IPS DF 4.7 (cell line): Measurements from ENCODE around the gene PDZD7.

Experiments
- DNase-seq: peaks from one replicate; pipeline ENCODE4 v3.0.0-alpha.2; 2013; ENCODE audit warnings: low spot score; ENCODE audit errors: extremely low read depth

The PDZD7 gene

DNA sequence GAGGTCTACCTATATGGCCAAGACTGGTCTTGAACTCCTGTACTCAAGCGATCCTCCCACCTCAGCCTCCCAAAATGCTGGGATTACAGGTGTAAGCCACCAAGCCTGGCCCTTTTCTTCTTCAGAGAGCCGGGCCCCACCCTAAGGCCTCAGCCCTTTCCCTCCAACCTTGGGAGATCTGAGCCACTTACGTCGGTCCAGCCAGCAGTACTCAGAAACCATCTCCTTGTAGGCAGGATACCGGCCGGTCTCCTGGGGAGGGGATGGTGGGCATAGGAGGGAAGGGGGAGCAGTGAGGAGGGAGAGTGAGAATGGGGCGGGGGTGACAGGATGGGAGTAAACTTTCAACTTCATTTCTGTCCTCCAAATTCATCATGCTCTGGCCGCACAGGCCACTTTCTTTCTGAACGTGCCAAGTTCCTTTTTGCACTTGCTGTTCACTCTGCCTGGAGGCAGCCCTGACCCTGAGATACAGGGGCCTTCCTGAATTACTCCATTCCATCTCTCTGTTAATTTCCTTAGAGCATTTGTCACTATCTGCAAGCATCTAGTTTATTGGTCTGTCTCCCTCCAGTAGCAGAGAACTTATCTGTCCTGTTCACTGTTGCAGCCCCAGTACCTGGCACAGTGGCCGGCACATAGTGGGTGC is 10.4 kb downstream of the PDZD7 start:
- no peak for DNase-seq

DNA sequence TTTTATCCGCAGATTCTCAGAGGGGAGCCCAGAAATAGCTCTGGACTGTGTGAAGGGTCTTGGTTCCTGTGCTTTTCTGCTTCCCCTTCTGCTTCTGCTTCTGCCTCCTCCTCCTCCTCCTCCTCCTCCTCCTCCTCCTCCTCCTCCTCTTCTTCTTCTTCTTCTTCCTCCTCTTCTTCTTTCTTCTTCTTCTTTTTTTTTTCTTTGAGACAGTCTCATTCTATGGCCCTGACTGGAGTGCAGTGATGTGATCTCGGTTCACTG is 11.6 kb downstream of the PDZD7 start:
- no peak for DNase-seq

DNA sequence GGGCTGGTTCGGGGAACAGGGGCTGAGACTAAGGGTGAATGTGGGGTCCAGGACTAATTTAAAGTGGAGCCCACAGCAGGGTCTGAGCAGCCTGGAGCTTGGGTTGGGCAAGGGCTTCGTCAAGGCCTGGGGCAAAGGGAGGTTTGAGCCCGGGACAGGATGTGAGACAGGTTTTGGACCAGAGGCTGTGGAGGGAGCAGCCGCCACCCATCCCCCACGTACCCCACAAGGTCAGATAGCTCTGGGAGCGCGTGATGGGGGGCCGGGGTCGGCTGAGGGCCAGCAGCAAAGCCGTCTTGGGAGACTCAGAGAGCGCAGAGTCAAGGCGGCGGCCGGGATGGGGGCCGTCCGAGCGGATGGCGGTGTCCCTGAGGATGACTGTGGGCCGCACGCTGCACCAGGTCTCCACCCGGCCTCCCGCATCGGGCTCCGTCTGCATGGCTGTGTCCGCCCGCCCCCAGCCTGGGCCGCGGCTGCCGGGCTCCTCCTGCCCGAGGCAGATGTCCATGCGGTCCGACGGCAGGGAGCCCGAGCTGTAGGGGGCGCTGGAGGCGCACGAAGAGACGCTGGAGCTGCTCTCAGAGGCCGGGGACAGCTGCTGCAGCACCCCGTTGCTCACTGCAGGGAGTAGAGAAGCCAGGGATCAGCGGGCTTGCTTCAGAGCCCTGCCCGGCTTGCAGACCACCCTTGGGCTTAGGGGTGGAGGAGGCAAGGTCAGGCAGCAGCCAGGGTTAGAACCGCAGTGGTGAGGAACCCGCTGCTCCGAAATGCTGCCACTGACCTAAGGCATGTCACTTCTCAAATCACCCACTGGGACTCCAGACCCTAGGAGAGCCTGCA is 12.1 kb downstream of the PDZD7 start:
- DNase-seq = no peak

DNA sequence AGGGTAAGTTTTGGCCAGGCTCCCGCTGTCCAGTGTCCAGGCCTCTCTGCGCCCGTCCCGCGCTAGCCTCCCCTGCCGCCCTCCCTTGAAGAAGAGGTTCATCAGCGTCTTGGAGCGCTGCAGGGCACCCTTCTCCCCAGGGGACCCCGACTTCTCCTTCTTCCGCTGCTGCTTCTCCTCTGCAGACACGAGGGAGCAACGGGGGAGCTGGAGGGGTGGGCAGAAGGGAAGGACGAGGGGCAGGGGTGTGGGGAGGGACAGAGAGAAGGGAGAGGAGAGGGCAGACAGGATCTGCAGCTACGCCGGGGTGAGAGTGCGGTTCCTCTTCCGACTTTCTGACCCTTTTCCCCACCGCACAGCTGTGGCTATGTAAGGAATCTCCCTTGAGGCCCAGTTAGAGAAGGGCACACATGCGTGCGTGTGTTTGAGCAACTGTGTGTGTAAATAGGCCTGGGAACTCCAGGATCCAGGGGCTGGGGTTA is 12.8 kb downstream of the PDZD7 start:
- DNase-seq = no peak

DNA sequence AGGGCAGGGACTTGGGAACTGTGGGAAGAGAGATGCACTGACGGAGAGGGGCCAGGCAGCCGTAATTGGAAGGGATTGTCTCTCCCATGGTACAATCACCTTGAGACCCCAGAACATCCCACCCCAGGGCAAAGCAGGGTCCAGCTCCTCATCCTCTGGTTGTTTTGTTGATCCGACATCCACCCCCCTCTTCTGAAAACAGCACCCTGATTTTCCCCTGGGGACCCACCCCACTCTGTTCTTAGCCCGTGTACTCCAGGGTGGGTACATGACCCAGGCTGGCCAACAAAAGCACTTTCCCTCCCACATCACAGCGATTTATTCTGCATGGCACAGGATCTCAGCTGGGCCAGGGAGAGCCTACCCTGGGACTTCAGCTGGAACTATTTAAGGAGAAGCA is 14.1 kb downstream of the PDZD7 start:
- DNase-seq = no peak

DNA sequence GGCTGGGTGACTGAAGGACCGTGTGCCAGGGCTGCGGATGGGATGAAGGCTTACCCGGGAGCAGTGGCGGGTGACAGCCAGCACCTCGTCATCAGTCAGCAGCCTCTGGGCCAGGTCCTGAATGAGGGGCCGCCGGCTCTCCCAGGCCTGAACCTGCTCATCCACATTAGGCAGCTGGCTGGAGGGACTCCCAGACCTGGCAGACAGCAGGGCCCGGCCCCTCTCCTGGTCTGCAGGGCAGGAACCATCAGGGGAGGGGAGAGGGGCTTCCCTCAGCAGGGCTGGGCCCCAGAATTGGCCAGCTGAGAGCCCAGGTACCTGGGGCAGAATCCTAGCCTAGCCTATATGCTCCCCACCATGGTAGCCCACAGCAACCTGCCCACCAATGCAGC is 15.4 kb downstream of the PDZD7 start:
- no peak for DNase-seq

DNA sequence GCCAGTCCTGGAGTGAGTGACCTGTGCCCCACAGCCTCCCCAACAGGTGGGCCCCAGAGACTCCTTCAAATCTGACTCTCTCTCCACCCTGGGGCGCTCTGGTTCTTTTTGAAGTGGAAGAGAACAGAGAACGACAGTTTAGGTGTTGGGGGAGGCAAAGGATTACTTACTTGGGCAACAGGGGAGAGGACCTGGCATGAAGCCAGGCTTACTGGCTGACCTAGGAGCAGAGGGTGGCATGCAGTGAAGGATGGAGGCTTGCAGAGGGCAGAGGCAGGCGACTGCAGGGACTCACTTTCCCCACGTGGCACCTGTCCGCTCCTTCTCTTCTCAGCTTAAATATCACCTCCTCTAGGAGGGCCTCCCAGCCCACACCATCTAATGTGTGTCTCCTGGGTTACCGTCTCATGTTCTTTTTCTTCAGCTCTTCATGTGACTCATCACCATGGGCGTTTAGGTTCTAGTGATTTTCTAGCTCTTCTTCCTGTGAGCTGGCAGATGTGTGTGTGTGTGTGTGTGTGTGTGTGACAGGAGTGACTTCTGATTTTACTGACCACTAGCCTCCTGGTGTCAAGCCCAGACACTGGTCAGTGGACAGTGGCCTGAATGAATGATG is 15.9 kb downstream of the PDZD7 start:
- DNase-seq = no peak

DNA sequence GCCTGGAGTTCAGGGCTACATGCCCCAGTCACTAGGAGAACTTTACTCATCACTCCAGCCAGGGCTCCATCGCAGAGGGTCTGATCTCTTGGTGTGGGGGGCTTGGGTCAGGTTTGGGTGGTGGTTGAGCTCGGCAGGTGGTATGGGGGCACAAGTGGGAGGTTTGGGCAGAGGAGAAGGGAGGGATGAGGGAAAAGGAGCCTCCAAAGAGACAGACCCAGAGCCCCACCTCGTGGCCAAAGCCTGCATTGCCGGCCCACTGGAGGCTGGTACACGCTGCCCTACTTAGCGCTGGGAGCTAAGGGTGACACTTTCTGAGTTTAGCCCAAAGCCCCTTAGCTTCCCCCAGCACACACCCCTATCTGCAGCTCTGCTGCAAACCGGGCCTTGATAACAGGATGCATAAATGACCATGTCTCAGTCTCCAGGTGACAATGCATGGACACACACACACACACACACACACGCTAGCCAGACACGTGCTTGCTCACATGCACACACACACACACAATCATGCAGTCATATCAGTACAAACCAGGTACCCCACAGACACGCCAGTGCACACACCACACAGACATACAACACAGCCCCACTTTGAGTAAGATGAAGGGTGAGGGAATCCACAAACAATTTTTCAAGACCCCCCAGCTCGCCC is 16.6 kb downstream of the PDZD7 start:
- no peak for DNase-seq

DNA sequence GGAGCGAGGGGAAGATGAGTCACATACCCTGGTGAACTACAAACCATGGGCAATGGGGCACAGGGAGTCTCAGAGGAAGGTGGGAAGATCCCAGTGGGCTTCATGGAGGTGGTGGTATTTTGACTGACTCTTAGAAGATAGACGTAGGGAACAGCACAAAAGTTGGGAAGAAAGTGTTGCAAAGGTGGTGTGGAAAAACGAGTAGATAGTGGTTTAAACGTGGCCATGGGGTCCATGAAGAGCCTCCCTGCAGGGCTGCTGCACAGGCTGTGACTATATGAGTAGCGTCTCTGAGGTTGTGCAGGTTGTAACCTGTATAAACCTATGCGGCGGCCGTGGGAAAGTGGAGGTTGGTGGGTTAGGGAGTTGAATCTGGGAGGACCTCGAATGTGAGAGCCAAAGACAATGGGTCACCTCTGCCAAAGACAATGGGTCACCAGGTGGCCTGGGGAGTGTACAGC is 17.5 kb downstream of the PDZD7 start:
- no peak for DNase-seq

DNA sequence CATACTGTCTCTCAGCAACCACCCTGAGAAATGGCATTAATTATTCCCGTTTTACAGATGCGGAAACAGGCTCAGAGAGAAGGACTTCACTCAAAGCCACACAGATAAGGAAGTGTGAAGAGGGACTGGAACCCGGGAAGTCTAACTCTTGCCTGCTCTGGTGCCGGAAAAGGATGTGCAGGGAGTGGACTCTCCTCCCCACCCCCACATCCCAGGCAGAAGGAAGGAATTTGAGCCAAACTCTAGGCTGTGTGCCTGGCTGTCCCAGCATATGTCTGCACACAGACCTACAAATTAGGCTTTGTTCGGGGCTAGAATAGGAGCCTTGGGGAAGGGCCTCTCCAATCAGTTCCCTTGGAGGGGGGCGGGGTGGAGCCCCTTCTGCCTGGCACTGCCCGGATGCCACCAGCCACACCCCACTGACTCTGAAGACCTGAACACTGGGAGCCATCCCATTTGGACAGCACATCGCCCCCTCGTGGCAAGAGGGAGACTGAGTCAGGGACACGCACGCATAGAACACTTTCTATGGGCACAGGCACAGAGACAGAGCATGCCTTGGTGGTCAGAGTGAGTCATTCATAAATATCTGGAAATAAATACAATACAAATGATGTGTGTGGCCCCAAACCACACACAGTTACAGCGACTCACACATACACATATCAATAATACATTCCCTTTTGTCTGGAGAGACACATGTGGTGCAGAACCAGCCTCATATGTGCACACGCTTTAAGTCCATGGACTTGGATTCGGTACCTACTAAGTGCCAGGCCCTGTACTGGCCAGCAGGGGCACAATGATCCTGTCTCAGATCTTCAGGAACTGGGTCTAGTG is 18.2 kb downstream of the PDZD7 start:
- no peak for DNase-seq

DNA sequence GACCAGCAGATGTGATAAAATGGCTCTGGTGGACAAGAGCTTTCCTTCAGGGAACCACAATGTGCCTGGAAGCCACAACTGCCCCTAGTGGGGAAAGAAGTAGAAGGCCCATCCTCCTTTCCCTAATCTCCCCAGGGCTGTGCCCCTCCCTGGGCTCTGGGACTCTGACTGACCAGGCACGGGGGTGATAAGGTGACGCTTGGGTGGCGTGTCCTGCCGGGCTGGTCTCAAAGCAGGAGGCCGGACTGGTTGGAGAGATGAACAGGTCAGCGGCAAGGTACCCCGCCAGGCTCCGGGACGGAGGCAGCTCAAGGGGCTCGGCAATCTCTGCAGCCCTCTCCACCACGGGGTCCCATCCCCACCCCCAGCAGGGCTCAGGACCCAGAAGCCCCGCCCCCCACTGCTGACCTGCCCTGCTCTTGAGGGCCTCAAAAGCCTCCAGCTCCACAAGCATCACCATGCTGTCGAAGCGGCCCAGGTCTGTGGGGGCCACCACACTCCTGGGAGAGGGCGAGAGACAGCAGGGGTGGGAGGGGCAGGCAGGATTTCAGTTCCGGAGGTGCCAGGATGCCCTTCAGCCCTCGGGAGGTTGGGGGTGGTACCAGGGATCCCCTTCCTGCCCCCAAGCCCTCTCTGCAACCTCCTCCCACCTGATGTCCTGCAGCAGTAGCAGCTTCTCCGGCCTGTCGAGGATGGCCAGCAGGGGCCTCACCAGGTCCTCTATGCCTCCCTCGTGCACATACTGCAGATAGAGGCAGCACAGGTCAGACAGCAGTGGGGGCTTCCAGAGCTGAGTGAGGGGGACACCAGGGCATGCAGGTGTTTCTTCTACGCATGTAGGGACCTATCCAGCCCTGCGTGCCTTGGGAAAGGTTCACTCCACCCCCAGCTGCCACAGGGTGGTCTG is 19.2 kb downstream of the PDZD7 start:
- DNase-seq = no peak

DNA sequence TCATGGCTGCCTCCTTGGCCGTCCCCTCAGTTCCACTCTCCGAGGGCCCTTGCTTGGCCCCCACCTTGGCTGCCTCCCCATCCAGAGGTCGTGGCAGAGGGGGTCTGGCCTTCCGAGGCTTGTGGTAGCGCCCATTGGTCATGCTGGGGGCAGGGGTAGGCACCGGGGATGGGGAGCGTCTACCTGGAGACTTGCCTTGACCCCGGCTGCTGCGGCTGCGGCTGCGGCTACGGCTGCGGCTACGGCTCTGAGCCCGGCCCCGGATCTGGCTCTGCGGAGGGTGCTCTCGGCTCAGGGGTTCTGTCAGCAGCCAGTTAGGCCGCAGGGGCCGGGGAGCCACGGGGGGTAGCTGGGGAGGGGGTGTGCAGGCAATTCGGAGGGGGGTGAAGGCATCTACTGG is 20.6 kb downstream of the PDZD7 start:
- DNase-seq = no peak

DNA sequence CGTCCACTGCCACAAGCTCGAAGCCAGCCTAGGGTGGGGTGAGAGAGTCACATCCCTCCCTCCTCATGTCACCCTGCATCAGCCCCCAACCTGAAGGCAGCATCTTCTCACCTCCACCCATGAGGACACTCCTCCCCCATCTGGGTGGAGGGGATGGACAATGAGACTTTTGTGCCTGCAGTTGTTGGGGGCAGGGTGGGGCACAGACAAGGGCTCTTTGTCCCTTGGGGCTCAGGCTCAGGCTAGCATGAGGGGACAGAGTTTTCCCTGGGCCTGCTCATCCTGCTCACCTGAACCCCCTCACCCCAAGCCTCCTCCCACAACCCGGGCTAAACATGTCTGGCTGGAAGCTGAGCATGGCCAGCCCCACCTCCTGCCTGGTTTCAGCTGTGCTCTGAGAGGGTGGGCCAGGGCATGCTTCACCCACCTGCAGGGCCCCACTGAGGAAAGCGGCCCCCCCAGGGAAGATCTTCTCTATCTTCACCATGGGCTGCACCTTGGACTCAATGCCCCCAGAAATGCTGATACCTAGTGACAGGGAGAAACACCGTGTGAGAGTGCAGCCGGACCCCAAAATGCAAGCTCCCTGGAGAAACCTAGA is 22.0 kb downstream of the PDZD7 start:
- DNase-seq = no peak

DNA sequence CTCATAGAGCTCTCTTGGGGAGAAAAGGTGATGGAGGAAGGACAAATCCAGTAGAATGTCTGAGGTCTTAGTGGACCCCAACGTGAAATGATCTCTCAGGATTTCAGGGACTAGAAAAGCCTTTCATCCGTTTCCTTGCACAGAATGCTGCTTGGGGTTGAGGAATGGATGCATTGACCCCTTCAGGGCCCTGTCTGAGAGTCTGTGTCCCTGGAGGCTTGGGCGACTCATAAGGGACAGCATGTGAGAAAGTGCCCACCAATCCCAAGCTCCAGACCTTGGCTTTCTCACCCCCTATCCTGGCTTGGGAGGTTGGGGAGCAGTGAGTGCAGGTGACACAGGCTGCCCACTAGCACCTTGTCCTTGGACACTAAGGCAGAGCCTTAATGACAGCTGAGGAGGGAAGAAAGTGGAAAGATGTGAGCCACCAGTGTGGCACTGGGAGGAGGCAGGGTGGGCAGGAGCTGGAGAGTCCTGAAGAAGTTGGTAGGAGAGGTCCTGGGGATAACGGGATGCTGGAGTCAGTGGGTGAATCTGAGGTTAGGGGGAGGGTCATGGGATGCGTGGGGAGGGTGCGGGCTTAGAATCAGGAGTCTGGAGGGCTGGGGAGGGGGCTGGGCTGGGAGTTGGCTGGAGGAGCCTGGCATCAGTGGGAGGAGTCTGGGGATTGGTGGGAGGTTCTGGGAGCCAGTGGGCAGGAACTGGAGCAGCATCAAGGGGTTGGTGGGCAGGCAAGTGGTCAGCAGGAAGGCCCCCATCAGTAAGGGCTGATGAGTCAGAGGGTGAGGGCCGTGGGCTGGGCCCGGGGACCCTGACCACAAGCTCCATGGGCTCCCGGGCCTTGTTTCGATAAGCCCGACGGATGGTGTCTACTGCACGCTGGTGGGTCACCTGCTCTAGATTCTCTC is 22.8 kb downstream of the PDZD7 start:
- no peak for DNase-seq

DNA sequence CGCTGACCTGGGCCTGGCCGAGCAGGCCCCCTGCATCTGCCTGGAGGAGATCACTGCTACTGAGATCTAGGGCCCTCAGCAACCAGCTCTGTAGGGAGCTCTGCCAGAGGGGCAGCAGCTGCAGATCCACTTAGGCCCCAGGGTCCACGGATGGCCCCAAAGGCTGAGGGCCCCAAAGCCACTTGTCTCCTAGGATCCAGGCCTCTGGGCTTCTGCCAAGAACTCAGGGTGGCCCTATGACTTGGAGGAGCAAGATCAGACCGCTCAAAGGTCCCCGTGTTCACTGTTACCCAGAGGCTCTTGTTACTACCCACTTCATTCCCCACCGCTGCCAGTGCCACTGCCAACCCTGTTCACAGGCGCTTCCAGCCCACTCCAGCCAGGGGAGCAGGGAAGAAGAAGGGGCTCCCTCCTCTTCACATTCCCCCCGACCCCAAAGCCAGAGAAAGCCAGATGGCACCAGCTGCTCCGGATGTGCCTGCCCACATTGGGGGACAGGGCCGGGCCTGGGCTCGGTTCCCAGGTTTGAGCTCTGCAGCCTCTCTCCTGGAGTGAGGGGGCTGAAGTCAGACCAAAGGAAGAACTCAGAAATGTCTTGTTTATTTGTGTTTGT is 23.7 kb downstream of the PDZD7 start:
- DNase-seq = no peak

DNA sequence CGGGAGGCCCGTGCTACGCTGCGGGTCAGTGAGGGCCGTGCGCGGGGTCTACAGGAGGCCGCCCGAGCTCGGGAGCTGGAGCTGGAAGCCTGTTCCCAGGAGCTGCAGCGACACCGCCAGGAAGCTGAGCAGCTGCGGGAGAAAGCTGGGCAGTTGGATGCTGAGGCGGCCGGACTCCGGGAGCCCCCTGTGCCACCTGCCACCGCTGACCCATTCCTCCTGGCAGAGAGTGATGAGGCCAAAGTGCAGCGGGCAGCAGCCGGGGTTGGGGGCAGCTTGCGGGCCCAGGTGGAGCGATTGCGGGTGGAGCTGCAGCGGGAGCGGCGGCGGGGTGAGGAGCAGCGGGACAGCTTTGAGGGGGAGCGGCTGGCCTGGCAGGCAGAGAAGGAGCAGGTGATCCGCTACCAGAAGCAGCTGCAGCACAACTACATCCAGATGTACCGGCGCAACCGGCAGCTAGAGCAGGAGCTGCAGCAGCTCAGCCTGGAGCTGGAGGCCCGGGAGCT is 24.3 kb downstream of the PDZD7 start:
- no peak for DNase-seq

DNA sequence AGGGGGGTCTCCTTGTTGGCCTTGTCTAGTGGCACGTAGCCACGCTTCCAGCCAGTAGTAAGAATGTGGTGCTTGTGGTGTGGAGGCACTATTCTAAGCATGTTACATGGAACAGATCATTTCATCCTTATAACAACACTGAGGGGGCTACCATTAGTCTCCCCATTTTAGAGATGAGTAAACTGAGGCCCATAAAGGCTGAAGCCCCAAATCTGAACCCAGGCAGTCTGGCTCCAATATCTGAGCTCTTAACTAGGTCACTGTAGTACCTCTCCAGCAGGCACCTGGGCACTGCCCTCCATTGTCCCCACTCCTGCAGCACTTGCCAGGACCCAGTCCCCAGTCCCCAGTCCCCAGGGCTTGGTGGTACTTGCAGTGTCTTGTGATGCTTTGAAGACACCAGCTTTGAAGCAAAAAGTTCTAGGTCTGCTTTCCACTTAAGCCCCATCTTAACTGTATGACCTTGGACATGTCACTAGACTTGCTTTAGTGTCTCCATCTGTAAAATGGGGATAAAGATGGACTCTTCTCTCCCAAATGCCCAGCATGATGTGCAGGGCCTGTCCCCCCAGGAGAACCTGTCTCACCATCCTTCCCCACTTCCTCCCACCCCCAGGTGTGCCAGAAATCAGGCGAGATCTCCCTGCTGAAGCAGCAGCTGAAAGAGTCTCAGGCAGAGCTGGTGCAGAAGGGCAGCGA is 24.9 kb downstream of the PDZD7 start:
- no peak for DNase-seq

DNA sequence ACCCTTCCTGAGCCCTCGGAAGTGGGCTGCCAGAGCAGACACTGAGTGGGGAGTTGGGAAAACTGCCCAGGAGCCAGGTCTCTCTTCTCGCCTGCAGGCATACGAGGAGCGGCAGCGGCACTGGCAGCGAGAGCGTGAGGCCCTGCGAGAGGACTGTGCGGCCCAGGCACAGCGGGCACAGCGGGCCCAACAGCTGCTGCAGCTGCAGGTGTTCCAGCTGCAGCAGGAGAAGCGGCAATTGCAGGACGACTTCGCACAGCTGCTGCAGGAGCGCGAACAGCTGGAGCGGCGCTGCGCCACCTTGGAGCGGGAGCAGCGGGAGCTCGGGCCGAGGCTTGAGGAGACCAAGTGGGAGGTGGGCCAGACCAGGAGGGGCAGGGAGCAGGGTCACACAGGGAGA is 25.6 kb downstream of the PDZD7 start:
- no peak for DNase-seq
